GM13977 (cell line): ENCODE measurements around the gene IRAK1.

Experiments
- DNase-seq: peaks from one replicate; pipeline ENCODE4 v3.0.0; 2012; ENCODE audit warnings: low spot score
- in situ Hi-C: fragments of 300-500 bp; cut with MboI; formaldehyde crosslinking; loops from one replicate; pipeline ENCODE4 v1.12.0; 2022; ENCODE audit warnings: low sequenced_read_pairs, low pct_unique_long_range_greater_than_20kb, mixed read lengths, inconsistent platforms; ENCODE audit not compliant: unreplicated experiment
- TF ChIP-seq, protein P1 (sequence below): IDR thresholded peaks from 2 replicates; pipeline ENCODE4 v1.5.1; 2012; ENCODE audit warnings: mild to moderate bottlenecking, control low read depth; ENCODE audit not compliant: insufficient read depth; ENCODE audit errors: extremely low read depth, missing control alignments

IRAK1 gene

DNA sequence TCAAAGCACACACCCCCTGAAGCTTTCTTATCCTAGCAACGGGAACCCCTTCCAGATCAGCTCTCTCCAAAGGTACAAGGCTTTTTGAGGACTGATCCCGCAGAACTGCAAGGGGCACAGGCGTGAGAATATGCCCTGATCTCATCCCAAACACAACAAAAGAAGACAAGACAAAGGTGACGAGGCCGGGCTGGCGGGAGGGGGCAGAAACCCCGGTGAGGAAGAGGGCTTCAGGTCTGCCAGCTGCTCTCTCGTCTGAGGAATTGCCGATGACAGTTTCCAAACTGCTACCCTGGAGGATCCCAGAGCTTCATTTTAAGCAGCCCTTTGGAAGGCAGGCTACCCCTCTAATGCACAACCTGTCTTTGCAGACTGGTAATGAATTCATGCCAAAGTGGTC is 51.4 kb downstream of the IRAK1 start:
- in situ Hi-C loops: no loop called here
- DNase-seq: no peak
- TF ChIP-seq, protein P1, sequence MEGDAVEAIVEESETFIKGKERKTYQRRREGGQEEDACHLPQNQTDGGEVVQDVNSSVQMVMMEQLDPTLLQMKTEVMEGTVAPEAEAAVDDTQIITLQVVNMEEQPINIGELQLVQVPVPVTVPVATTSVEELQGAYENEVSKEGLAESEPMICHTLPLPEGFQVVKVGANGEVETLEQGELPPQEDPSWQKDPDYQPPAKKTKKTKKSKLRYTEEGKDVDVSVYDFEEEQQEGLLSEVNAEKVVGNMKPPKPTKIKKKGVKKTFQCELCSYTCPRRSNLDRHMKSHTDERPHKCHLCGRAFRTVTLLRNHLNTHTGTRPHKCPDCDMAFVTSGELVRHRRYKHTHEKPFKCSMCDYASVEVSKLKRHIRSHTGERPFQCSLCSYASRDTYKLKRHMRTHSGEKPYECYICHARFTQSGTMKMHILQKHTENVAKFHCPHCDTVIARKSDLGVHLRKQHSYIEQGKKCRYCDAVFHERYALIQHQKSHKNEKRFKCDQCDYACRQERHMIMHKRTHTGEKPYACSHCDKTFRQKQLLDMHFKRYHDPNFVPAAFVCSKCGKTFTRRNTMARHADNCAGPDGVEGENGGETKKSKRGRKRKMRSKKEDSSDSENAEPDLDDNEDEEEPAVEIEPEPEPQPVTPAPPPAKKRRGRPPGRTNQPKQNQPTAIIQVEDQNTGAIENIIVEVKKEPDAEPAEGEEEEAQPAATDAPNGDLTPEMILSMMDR: no peak

DNA sequence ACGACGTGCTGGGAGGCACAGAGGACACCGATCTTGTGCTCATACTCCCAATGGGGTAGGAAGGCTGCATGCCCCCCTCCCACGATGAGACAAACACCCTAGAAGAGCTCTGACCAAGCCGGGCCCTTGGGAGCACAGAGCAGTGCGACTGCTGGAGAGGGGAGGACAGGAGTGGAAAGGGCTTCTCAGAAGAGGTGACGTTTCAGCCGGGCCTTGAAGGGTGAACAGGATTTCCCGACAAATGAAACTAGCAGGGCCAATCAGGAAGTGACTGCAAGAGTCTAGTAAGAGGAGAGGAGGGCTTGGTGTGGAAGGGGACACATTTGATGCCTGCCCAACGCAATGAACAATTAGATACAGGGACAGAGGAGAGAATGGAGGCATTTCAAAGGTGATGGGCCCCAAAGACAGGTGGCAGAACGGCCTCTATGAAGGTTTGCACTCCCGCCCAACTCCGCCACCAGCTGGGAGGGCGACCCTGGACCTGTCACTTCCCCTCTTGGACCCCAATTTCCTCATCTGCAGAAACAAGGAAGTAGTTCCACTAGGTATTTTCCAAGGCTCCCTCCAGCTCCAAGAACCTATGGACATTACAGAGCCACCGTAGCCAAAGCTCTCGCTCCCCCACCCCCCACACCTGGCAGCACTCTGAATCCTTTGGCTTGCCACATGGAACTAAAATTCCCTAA is 52.0 kb downstream of the IRAK1 start:
- in situ Hi-C loops: no loop called here
- no peak for DNase-seq
- TF ChIP-seq, protein P1: no peak

DNA sequence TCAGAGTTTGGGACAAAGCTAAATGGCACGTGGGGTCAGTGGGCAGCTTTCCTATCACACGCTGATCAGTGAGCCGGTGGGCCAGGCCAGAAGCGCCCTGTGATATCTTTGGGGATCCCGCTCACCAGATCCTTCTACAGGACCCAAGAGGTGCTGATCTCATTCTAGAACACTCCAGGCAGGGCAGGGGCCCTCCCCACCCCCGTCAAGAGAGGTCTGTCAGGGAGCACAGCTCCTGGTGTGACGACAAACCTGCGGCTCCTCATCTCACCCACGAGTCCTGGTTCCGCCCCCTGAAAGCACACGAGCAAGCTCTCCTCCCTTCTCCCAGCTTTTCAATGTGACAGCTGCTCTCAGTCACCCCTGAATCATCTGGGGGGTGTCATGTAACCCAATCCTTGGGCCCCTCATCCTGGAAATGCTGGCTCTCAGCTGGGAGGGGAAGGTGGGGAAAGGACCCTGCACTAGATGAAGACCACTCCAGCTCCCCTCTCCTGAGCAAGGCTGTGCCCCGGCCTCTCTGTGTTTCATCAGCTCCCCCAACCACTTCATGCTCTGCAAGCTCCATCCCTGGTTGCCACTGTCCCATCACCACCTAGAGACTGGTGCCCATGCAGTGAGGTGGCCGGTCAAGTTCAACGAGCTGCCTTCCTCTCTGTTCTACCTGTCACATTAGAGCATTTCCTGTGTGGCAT is 52.7 kb downstream of the IRAK1 start:
- DNase-seq: no peak
- in situ Hi-C loops: no loop called here
- TF ChIP-seq, protein P1: no peak

DNA sequence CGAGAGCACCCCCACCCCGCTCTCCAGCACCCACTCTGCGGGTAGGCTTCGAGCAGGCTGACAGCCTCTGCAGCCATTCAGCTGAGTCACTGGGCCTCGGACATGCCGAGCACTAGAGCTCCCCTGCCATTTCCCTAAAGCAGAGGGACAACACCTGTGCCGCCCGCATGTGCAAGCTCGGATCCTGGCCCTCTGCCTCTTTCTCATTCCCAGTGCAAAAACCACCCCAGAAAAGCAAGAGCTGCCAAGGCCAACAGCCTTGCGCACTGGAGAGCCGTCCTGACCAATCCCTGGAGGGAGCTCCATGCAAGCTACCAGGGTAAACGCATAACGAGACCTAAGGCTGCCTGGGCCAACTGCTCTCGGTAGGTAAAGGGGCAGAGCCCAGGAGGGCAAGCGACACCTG is 53.4 kb downstream of the IRAK1 start:
- DNase-seq: no peak
- in situ Hi-C loops: no loop called here
- TF ChIP-seq, protein P1: no peak

DNA sequence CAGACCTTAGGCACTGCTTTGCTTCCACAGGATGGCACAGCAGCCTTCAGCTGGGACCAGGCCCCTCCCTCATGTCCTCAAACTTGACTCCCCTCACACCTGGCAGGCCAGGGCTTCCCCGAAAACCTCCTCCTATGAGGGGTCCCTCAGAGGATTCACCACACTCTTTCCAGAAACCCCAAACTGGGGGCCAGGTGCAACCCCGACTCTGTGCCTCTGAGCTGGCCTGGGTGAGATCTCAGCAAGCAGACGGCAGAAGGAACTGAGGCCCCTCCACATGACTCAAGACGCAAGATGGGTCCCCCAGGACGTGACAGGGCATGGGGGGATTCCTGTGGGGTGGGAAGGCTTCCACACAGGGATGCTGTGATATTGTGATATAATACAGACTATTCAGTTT is 54.3 kb downstream of the IRAK1 start:
- in situ Hi-C loops: no loop called here
- no peak for DNase-seq

DNA sequence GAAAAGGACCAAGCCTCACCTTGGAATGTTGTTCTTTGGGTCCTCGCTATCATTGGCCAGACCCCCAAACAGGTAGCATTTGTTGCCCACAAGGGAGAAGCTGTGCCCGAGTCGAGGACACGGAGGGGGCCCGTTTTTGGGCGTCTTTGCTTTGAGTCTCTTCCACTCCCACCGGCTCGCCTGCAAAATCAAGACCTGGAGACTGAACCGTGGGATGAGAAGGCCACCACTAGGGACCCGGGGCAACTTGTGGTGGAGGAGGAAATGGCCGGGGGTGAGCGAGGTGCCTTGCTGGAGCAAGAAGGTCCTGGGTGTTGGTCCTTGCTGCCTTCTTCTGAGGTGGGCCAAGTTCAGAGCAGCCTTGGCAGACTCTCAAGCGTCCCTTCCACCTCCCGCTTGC is 55.6 kb downstream of the IRAK1 start:
- in situ Hi-C loops: no loop called here
- DNase-seq: no peak
- TF ChIP-seq, protein P1: no peak

More for the DNA sequence above, 54.3 kb downstream of the IRAK1 start:
- TF ChIP-seq, protein P1: no peak
